ENCODE measurements around the gene MT1M.
"Not testable (repeated sequence)": the region's sequence is repeated elsewhere in the genome, so short reads cannot be mapped to it uniquely, and the experiment has no call there.

Gene MT1M

GRCh38 chr16:56669840-56670619 lies 37.6 kb downstream of the MT1M start:
- DNase-seq (ENCODE audit: low read depth, low spot score), result no peak
- no peak overlapping the region for H3K27ac ChIP-seq

- no peak for DNase-seq (ENCODE audit: low read depth, low spot score)
- no peak overlapping the region for H3K27ac ChIP-seq
Measured at GRCh38 chr16:56670620-56670934, 38.1 kb downstream of the MT1M start.

- DNase-seq (ENCODE audit: low read depth, low spot score); H3K27ac ChIP-seq: not testable (repeated sequence)
Measured at GRCh38 chr16:56671691-56672090, 39.2 kb downstream of the MT1M start.

GRCh38 chr16:56672171-56672570 lies 39.7 kb downstream of the MT1M start:
- H3K27ac ChIP-seq; DNase-seq (ENCODE audit: low read depth, low spot score): not testable (repeated sequence)

- H3K27ac ChIP-seq, result no peak overlapping the region
- DNase-seq (ENCODE audit: low read depth, low spot score), result no peak
Measured at GRCh38 chr16:56672761-56673536, 40.5 kb downstream of the MT1M start.

GRCh38 chr16:56673921-56674320 lies 41.5 kb downstream of the MT1M start:
- no peak overlapping the region for H3K27ac ChIP-seq
- no peak for DNase-seq (ENCODE audit: low read depth, low spot score)

GRCh38 chr16:56674570-56674969 lies 42.1 kb downstream of the MT1M start:
- not testable (repeated sequence) for H3K27ac ChIP-seq; DNase-seq (ENCODE audit: low read depth, low spot score)

GRCh38 chr16:56675685-56676210 lies 43.3 kb downstream of the MT1M start:
- DNase-seq (ENCODE audit: low read depth, low spot score), result no peak

GRCh38 chr16:56677474-56677873 lies 45.0 kb downstream of the MT1M start:
- DNase-seq (ENCODE audit: low read depth, low spot score), result no peak

More at GRCh38 chr16:56675685-56676210, 43.3 kb downstream of the MT1M start:
- no peak overlapping the region for H3K27ac ChIP-seq

GRCh38 chr16:56679078-56679730 lies 46.7 kb downstream of the MT1M start:
- no peak for DNase-seq (ENCODE audit: low read depth, low spot score)
- peak overlapping the region; percentile 16 for H3K27ac ChIP-seq

More at GRCh38 chr16:56677474-56677873, 45.0 kb downstream of the MT1M start:
- H3K27ac ChIP-seq, result no peak overlapping the region

- peak; percentile 49 for DNase-seq (ENCODE audit: low read depth, low spot score)
- peak overlapping the region; percentile 16 for H3K27ac ChIP-seq
Measured at GRCh38 chr16:56679818-56680217, 47.4 kb downstream of the MT1M start.

- H3K27ac ChIP-seq, result peak within 1 kb of the TSS; percentile 63
- peak; percentile 79 for DNase-seq (ENCODE audit: low read depth, low spot score)
Measured at GRCh38 chr16:56681939-56682702, 49.7 kb downstream of the MT1M start, which contains the start of gene MT1X. TSS of gene MT1X (plus strand) at chr16:56682470. CDS start at chr16:56682541, 71 bp downstream.

GRCh38 chr16:56682703-56683397 lies 50.4 kb downstream of the MT1M start:
- DNase-seq (ENCODE audit: low read depth, low spot score), result no peak
- peak overlapping the region; percentile 63 for H3K27ac ChIP-seq
